NOMO-1 treated with DMSO at 0.1 percent for 48 hours (cell line): ENCODE results near the gene ZDHHC11B.
"Not testable (repeated sequence)": the region's sequence is repeated elsewhere in the genome, so short reads cannot be mapped to it uniquely, and the experiment has no call there.

Source experiments
- DNase-seq: peaks from one replicate; lab custom pipeline; 2025; ENCODE audit not compliant: unreplicated experiment; lab: John Stamatoyannopoulos, UW

Gene ZDHHC11B

GRCh38 chr5:770585-770984 is 13.9 kb downstream of the ZDHHC11B start:
- not testable (repeated sequence) for DNase-seq

- DNase-seq = not testable (repeated sequence)
Measured at GRCh38 chr5:769485-770145, 14.9 kb downstream of the ZDHHC11B start.

- no peak for DNase-seq
Measured at GRCh38 chr5:766666-767431, 17.7 kb downstream of the ZDHHC11B start.

GRCh38 chr5:765948-766631 is 18.4 kb downstream of the ZDHHC11B start:
- no peak for DNase-seq

- DNase-seq = no peak
Measured at GRCh38 chr5:763998-764781, 20.3 kb downstream of the ZDHHC11B start.

- no peak for DNase-seq
Measured at GRCh38 chr5:763397-763796, 21.1 kb downstream of the ZDHHC11B start.

- DNase-seq = not testable (repeated sequence)
Measured at GRCh38 chr5:762996-763395, 21.5 kb downstream of the ZDHHC11B start.

- no peak for DNase-seq
Measured at GRCh38 chr5:761854-762710, 22.4 kb downstream of the ZDHHC11B start.

GRCh38 chr5:761059-761771 is 23.3 kb downstream of the ZDHHC11B start:
- DNase-seq = no peak

GRCh38 chr5:760363-761058 is 24.0 kb downstream of the ZDHHC11B start:
- no peak for DNase-seq

GRCh38 chr5:759781-760362 is 24.7 kb downstream of the ZDHHC11B start:
- no peak for DNase-seq

GRCh38 chr5:759111-759751 is 25.3 kb downstream of the ZDHHC11B start:
- no peak for DNase-seq

GRCh38 chr5:758698-759053 is 25.9 kb downstream of the ZDHHC11B start:
- DNase-seq = no peak

- no peak for DNase-seq
Measured at GRCh38 chr5:757931-758697, 26.4 kb downstream of the ZDHHC11B start.

- DNase-seq = no peak
Measured at GRCh38 chr5:757346-757930, 27.1 kb downstream of the ZDHHC11B start.

GRCh38 chr5:756865-757345 is 27.6 kb downstream of the ZDHHC11B start:
- no peak for DNase-seq

GRCh38 chr5:756171-756570 is 28.4 kb downstream of the ZDHHC11B start:
- no peak for DNase-seq
